GM21737 (cell line): Measurements from ENCODE around the gene ADRA2C.

Experiments
- ATAC-seq: cut with Tn5 transposase; IDR thresholded peaks from one replicate; pipeline ENCODE4 v1.9.1; 2021; ENCODE audit warnings: mild to moderate bottlenecking, moderate library complexity; ENCODE audit not compliant: unreplicated experiment

Gene ADRA2C

DNA sequence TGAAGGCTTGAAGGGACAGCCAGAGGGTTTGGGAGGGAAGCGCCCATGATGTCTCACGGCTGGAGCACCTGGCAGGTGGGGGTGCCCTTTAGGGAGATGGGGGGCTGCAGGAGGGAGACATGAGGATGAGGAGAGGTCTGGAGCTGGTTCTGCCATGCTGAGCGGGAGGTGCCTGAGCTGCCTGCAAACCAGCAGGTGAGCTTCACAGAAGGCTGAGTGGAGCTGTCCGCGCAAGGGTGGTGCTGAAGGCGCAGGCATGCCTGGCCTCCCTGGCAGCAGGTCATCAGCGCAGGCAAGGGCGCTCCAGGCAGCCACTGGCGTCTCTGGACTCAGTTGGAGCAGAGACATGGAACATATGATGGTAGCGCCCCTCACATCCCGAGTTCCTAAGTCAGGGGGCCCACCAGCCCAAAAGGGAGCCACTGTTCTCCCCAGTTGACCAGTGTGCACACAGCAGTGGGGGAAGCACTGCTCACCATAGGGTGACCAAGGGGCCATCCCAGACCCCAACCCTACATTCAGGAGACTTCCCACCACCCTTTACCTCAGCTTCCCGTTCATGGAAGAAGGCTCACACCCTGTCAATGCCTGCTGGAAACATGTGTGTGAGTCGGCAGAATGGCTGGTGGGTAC, 25.8 kb downstream of the ADRA2C start:
- no peak for ATAC-seq

DNA sequence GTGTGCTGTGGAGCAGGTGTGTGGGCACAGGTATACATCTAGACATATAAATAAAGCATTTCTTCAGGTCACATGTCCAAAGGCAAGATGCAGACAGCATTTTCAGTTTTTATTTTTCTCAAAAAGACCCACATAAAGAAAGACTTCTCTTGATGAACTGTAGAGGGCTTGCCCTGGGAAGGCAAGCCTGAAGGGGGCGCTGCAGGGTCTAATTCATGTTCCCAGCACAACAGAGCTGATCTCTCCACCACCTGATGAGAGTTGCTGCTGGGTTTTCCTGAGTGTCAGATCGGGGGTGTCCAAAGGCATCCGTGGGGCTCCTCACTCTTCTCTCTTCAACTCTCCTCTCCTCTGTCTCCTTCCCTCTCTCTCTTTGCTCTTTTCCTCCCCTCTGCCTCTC, 26.6 kb downstream of the ADRA2C start:
- ATAC-seq = no peak

GRCh38 chr4:3793545-3793944, 27.4 kb downstream of the ADRA2C start:
- no peak for ATAC-seq

DNA sequence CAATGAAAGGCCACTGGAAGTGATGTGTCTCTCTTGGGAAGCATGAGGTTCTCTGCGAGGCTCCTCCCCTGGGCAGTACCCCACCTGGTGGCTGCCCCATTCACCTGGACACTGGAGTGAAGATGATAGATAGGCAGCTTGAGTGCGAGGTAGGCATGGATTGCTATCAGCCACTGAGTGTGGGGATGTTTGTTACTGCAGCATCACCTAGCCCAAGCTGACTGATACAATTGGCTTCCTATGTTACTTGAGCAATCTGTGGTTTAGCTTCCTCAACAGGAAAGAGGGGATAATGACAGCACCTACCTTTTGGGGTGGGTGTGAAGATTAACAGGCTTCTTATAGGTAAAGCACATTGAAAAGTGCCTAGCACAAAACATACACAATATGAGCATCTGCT, 30.8 kb downstream of the ADRA2C start:
- no peak for ATAC-seq

GRCh38 chr4:3797831-3798790, 31.9 kb downstream of the ADRA2C start:
- no peak for ATAC-seq

GRCh38 chr4:3799496-3799895, 33.3 kb downstream of the ADRA2C start:
- ATAC-seq = no peak

GRCh38 chr4:3800351-3800750, 34.2 kb downstream of the ADRA2C start:
- no peak for ATAC-seq

GRCh38 chr4:3801521-3801920, 35.3 kb downstream of the ADRA2C start:
- ATAC-seq = no peak

GRCh38 chr4:3801931-3802550, 35.9 kb downstream of the ADRA2C start:
- ATAC-seq = no peak

- no peak for ATAC-seq
Observed at GRCh38 chr4:3802571-3803474, 36.6 kb downstream of the ADRA2C start.

DNA sequence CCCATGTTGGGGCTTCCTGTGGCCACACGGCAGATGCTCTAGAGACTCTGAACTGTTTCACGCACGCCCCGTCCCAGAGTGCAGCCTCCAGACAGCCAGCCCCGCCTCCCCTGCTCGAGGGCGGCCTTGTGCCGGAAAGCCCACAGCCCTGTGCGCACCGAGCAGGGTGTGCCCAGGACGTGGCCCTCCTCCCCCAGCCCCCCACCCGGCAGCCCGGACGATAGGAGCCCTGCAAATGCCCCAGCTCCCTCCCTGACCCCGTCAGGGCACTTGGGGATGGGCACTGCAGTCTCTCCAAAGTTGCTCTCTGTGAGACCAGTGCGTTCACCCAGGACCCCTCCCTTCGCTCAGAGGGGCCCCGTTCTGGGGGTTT, 37.3 kb downstream of the ADRA2C start:
- no peak for ATAC-seq

GRCh38 chr4:3803946-3804345, 37.8 kb downstream of the ADRA2C start:
- ATAC-seq = no peak

DNA sequence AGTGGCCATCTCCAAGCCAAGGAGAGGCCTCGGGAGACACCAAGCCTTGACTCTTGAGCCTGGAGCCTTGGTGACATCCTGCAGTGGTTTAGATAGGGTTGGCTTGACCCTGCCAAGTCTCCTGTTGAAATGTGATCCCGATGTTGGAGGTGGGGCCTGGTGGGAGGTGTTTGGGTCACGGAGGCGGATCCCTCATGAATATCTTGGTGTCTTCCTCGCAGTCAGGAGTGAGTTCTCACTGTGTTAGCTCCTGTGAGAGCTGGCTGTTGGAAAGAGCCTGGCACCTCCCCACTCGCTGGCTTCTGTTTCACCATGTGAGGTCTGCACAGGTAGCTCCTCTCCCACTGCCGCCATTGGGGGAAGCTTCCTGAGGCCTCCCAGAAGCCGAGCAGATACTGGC, 38.8 kb downstream of the ADRA2C start:
- ATAC-seq = no peak

- ATAC-seq = no peak
Observed at GRCh38 chr4:3805731-3806130, 39.5 kb downstream of the ADRA2C start.

DNA sequence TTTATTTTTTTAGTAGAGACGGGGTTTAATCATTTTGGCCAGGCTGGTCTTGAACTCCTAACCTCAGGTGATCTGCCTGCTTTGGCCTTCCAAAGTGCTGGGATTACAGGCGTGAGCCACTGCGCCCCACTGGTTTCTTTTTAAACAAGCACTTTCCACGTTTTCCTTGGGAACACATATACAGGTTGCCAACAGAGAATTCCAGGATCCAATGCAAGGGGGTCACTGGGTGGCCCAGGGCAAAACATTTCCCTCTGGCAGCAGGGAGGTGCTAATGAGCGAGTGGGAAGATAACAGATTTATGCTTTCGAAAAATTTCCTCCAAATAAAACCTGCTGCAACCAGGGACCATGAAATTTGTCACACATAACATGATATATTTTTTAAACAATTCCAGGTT, 41.1 kb downstream of the ADRA2C start:
- no peak for ATAC-seq

DNA sequence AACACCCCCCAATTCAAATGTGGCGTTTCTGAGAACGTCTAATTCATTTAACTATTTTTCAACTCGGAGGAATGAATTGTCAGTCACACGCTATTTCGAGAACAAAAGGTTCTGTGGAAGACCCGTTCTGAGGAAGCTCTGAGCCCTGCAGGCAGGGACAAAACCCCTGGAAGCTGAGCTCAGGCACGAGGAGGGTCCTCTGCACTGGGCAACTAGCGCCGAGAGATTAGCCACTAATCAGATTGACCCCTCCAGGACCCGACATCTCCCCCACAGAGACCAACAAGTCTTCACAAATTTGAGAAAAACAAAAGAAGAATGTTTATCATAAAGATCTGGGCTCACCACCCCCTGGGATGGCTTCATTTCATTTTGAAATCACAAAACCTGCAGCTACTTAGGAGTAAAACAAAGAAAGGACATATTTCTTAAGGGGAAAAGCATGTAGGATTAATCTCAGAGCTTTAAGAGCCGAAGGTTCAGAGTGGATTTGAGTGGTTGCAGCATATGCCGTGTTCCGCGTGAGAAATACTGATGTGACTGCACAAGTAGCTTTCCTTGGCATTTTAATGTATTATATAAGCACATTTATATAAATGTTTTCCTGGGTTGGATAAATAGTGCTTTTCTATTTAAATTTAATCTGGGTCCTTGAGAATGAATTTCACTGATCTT, 41.8 kb downstream of the ADRA2C start:
- ATAC-seq = no peak

DNA sequence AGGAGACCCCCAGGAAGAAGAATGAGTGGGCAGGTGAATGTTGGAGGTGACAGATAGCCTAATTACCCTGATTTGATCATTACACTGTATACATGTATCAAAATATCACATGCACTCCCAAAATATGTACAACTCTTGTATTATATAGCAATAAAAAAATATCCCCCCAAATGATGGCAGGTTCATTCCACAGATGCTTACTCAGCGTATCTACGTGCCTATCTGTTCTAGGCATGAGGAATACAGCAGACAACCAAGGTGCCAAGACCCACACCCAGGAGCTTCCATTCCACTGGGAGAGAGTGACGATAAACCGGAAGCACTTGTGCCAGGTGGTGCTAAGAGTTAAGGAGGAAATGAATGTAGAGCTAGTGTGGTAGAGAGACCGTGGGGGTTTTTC, 42.4 kb downstream of the ADRA2C start:
- no peak for ATAC-seq

- ATAC-seq = no peak
Observed at GRCh38 chr4:3809028-3809427, 42.8 kb downstream of the ADRA2C start.

DNA sequence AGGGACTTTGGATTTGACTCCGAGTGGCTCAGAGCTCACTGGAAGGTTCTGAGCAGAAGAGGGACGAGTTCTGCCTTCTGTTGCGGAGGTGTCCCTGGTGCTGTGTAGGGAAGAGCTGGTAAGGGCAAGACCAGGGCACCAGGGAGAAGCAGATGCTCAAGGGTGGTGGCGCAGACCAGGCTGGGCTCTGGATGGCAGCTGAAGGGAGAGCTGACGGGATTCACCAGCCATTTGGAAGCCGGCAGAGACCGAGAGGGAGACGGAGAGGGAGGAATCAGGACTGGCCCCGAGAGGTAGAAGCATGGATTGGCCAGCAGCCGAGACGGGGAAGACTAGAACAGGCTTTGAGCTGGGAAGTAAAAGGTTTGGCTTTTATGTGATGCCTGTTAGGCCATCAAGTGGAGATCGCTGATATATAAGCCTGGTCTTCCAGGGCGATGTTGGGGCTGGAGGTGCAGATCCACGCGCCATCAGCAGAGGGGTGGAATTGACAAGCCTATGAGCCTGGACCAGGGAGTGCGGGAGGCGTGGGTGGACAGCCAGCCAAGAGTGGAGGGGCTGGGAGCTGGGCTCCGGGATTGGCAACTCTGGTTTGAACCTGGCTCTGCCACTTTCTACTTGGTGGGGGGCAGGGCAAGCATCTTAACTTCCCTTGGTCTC, 43.4 kb downstream of the ADRA2C start:
- no peak for ATAC-seq
